Spleen (tissue), 11 donors: Measurements from ENCODE around the gene SELENOI. TPM values are rescaled to one million over a fixed set of nuclear protein-coding genes. Genes with fewer than 3 reads are reported as not detected.
"Not testable (repeated sequence)": the region's sequence is repeated elsewhere in the genome, so short reads cannot be mapped to it uniquely, and the experiment has no call there.

Experiments used
- DNase-seq: peaks from one replicate; pipeline ENCODE4 v3.0.0-alpha.2; 2020
- H3K27ac ChIP-seq, 8 donors: fragments of 200-600 bp; sonication (generic) in 7 of 8; 1 replicate in 4 of 8; 2 replicates in 4 of 8; pipeline versions ENCODE4 v1.5.0 to v1.8.0; 2016 to 2021; ENCODE audit warnings: inconsistent platforms in 4 of 8, mild to moderate bottlenecking in 4 of 8, moderate library complexity in 1 of 8
- H3K27me3 ChIP-seq, 7 donors: fragments of 200-600 bp; sonication (generic) in 6 of 7; replicated peaks in 1 of 7; 1 replicate in 4 of 7; 2 replicates in 3 of 7; pipeline versions ENCODE4 v1.5.0 to v1.8.0; 2016 to 2021; ENCODE audit warnings: inconsistent platforms in 3 of 7, mild to moderate bottlenecking in 1 of 7
- H3K36me3 ChIP-seq, 6 donors: fragments of 200-600 bp; sonication (generic) in 5 of 6; 1 replicate in 4 of 6; 2 replicates in 2 of 6; pipeline versions ENCODE4 v1.5.0 to v1.8.0; 2016 to 2021; ENCODE audit warnings: inconsistent platforms in 2 of 6
- H3K4me1 ChIP-seq, 6 donors: fragments of 200-600 bp; sonication (generic) in 5 of 6; 1 replicate in 3 of 6; 2 replicates in 3 of 6; pipeline versions ENCODE4 v1.5.0 to v1.8.0; 2016 to 2021; ENCODE audit warnings: inconsistent platforms in 3 of 6
- H3K4me3 ChIP-seq, 8 donors: fragments of 200-600 bp; sonication (generic) in 7 of 8; 1 replicate in 4 of 8; 2 replicates in 4 of 8; pipeline versions ENCODE4 v1.5.0 to v1.8.0; 2016 to 2021; ENCODE audit warnings: inconsistent platforms in 4 of 8, mild to moderate bottlenecking in 4 of 8, moderate library complexity in 2 of 8
- H3K9me3 ChIP-seq, 8 donors: fragments of 200-600 bp; sonication (generic) in 7 of 8; 1 replicate in 4 of 8; 2 replicates in 4 of 8; pipeline versions ENCODE4 v1.5.0 to v1.8.0; 2016 to 2021; ENCODE audit warnings: inconsistent platforms in 4 of 8
- CTCF ChIP-seq, 11 experiments: fragments of 200-600 bp in 7 of 11; fragments of 450-650 bp in 4 of 11; sonication (generic) in 4 of 11; IDR thresholded peaks in 8 of 11; conservative IDR thresholded peaks in 3 of 11; 1 replicate in 7 of 11; 2 replicates in 4 of 11; pipeline versions ENCODE4 v1.4.0 to v1.8.0; 2016 to 2021; ENCODE audit warnings: antibody characterized with exemption in 11 of 11, inconsistent platforms in 4 of 11, mild to moderate bottlenecking in 1 of 11
- POLR2A ChIP-seq, 3 donors: fragments of 450-650 bp; IDR thresholded peaks; one replicate each; pipeline ENCODE4 v1.5.1; 2017; ENCODE audit warnings: antibody characterized with exemption in 3 of 3, mild to moderate bottlenecking in 1 of 3
- POLR2AphosphoS5 ChIP-seq, 3 donors: sonication (generic); formaldehyde crosslinking; IDR thresholded peaks; one replicate each; pipeline ENCODE4 v1.5.1; 2017; ENCODE audit warnings: antibody characterized with exemption in 3 of 3
- WGBS, 5 donors: extraction: QIAGEN DNeasy Blood & Tissue Kit in 3 of 5; methylation state at CpG; one replicate each; pipeline versions ENCODE4 v1.1.5 to v1.1.7; 2013 to 2018; 5-methylcytosine and 5-hydroxymethylcytosine counted together
- intact Hi-C: fragments of 100-400 bp; cut with DNase I; formaldehyde crosslinking; loops from one replicate; pipeline ENCODE4 v1.15.0; 2023; ENCODE audit warnings: low total_unique reads
- polyA plus RNA-seq, 3 donors: library from polyadenylated mRNA; stranded (reverse); fragments of 200-250 nt; gene quantifications; one replicate each; pipeline ENCODE4 v1.2.1, GENCODE V29; 2013
- total RNA-seq, 7 donors: library from RNA; depleted of rRNA in 3 of 7; stranded (reverse); fragments of >200 nt in 3 of 7; fragmentation: NEBNext Ultra II Directional in 4 of 7; extraction: Animal tissue kit (Norgen Biotek cat#: 25700) in 4 of 7; gene quantifications; one replicate each; pipeline versions ENCODE4 v1.1.0 to v1.2.1, GENCODE V29; 2016 to 2021
- donor health status: healthy with polysubstance abuse.
- donor health status: DM: no; HTN: no; CAD: no; lungs with moderate emphysema.
- donor health status: DM: no; HTN: no; CAD: no.
- donor health status: Bipolar disorder and iron deficiency.
- donor health status: healthy.
- donor health status: DM: no; HTN: no; CAD: no.
- donor health status: DM: yes; HTN: yes; CAD: no.

Gene SELENOI
- total and polyA plus RNA-seq, 10 donors, result 2.0 to 23.6 (median 16.4) TPM

- peaks cover 0 to 15% (median 6%) of the 10 kb centered on the region in 6 donors for H3K4me1 ChIP-seq
- H3K9me3 ChIP-seq, result no peaks in the 10 kb centered on the region
- intact Hi-C loops, result no loop called here
- H3K27me3 ChIP-seq, result no peaks in the 10 kb centered on the region
- no peak overlapping the region for H3K4me3 ChIP-seq
- DNase-seq, result peak; percentile 95
- no peaks in the 10 kb centered on the region for H3K36me3 ChIP-seq
- no peak overlapping the region for H3K27ac ChIP-seq
- TF ChIP-seq POLR2A (IDR thresholded peaks at IDR 0.05) (no peak), CTCF (IDR thresholded peaks at IDR 0.05 in 8 of 11, conservative IDR thresholded peaks at IDR 0.05 in 3 of 11) (peak; percentile 74 to 94 (median 87)), POLR2AphosphoS5 (IDR thresholded peaks at IDR 0.05) (peak in 1 of 3 donors; percentile 67)
- WGBS, 5 donors, result 1 to 2% (median 1%) methylated on average over 7 of the region's 7 CpGs
Observed at GRCh38 chr2:26330114-26330549, 15.8 kb upstream of the SELENOI start.

- intact Hi-C loops, result no loop called here
- no peaks in the 10 kb centered on the region for H3K36me3 ChIP-seq
- 77 to 91% (median 84%) methylated on average over 3 of the region's 3 CpGs for WGBS, 5 donors
- no peaks in the 10 kb centered on the region for H3K27me3 ChIP-seq
- no peak for DNase-seq
- TF ChIP-seq POLR2A (IDR thresholded peaks at IDR 0.05) (no peak), CTCF (IDR thresholded peaks at IDR 0.05 in 8 of 11, conservative IDR thresholded peaks at IDR 0.05 in 3 of 11) (no peak), POLR2AphosphoS5 (IDR thresholded peaks at IDR 0.05) (no peak)
- no peak overlapping the region for H3K27ac ChIP-seq
- no peak overlapping the region for H3K4me3 ChIP-seq
- peaks cover 0 to 15% (median 6%) of the 10 kb centered on the region in 6 donors for H3K4me1 ChIP-seq
- no peaks in the 10 kb centered on the region for H3K9me3 ChIP-seq
Observed at GRCh38 chr2:26330604-26331003, 15.3 kb upstream of the SELENOI start.

- H3K4me3 ChIP-seq, intact Hi-C loops, H3K36me3 ChIP-seq, H3K27me3 ChIP-seq, H3K9me3 ChIP-seq, H3K27ac ChIP-seq, DNase-seq: not testable (repeated sequence)
- peaks cover 0 to 15% (median 6%) of the 10 kb centered on the region in 6 donors for H3K4me1 ChIP-seq
- 92 to 96% (median 93%) methylated on average over 8 of the region's 8 CpGs for WGBS, 5 donors
Observed at GRCh38 chr2:26331321-26331720, 14.6 kb upstream of the SELENOI start.

GRCh38 chr2:26333293-26333692 lies 12.7 kb upstream of the SELENOI start:
- no peak for DNase-seq
- H3K4me1 ChIP-seq, result peaks cover 0 to 15% (median 6%) of the 10 kb centered on the region in 6 donors
- no peaks in the 10 kb centered on the region for H3K27me3 ChIP-seq
- WGBS, 5 donors, result 50 to 88% (median 74%) methylated on average over 2 of the region's 2 CpGs
- H3K36me3 ChIP-seq, result no peaks in the 10 kb centered on the region
- no peak overlapping the region for H3K27ac ChIP-seq
- no peaks in the 10 kb centered on the region for H3K9me3 ChIP-seq
- TF ChIP-seq CTCF (IDR thresholded peaks at IDR 0.05 in 8 of 11, conservative IDR thresholded peaks at IDR 0.05 in 3 of 11), result no peak
- no peak for TF ChIP-seq POLR2AphosphoS5 (IDR thresholded peaks at IDR 0.05)
- TF ChIP-seq POLR2A (IDR thresholded peaks at IDR 0.05), result no peak
- no peak overlapping the region for H3K4me3 ChIP-seq
- intact Hi-C loops, result no loop called here

- 75 to 95% (median 84%) methylated on average over 3 of the region's 3 CpGs for WGBS, 5 donors
- peaks cover 0 to 4% (median under 1%) of the 10 kb centered on the region in 6 donors for H3K4me1 ChIP-seq
- no peaks in the 10 kb centered on the region for H3K36me3 ChIP-seq
- TF ChIP-seq CTCF (IDR thresholded peaks at IDR 0.05 in 8 of 11, conservative IDR thresholded peaks at IDR 0.05 in 3 of 11) (no peak), POLR2A (IDR thresholded peaks at IDR 0.05) (no peak), POLR2AphosphoS5 (IDR thresholded peaks at IDR 0.05) (no peak)
- no peak overlapping the region for H3K4me3 ChIP-seq
- no peak overlapping the region for H3K27ac ChIP-seq
- no peaks in the 10 kb centered on the region for H3K27me3 ChIP-seq
- no peaks in the 10 kb centered on the region for H3K9me3 ChIP-seq
- no peak for DNase-seq
- intact Hi-C loops, result no loop called here
Observed at GRCh38 chr2:26335231-26335630, 10.7 kb upstream of the SELENOI start.
